Fibroblast of lung (primary cell): Measurements from ENCODE around the gene NIT2.

Experiments
- EZH2 ChIP-seq: IDR thresholded peaks from 2 replicates; pipeline ENCODE4 v1.5.1; 2012; ENCODE audit warnings: low read length, control low read depth, mild to moderate bottlenecking; ENCODE audit errors: missing control alignments
- TF ChIP-seq, protein P1 (sequence below), 2 donors: IDR thresholded peaks in 1 of 2; conservative IDR thresholded peaks in 1 of 2; 1 replicate in 1 of 2; 2 replicates in 1 of 2; pipeline ENCODE4 v1.5.1; 2011 to 2012; ENCODE audit warnings: low read length in 2 of 2, control low read depth in 1 of 2, inconsistent platforms in 1 of 2, low read depth in 1 of 2, mild to moderate bottlenecking in 1 of 2

DNA sequence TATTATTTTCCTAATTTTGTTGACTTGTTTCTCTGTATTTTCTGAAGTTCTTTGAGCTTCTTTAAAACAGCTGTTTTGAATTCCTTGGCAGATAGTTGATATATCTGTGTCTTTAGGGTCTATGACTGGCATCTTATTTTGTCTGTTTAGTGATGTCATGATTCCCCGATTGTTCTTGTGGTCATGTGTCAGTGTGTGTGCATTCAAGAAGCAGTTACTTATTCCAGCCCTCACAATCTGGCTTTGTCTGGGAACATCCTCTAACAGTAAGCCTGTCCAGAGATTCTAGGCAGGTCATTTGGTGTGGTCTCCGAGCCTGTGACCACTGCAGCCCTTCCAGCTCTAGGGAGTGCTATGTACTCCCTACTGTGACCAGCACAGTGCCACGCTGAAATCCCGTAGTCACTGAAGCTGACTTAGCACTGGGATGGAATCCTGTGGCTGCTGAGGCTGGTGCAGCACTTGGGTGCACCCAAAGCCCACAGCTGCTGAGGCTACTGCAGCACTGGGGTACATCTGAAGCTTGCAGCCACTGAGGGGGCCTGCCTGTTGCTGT, 73.5 kb downstream of the NIT2 start:
- TF ChIP-seq, protein P1, sequence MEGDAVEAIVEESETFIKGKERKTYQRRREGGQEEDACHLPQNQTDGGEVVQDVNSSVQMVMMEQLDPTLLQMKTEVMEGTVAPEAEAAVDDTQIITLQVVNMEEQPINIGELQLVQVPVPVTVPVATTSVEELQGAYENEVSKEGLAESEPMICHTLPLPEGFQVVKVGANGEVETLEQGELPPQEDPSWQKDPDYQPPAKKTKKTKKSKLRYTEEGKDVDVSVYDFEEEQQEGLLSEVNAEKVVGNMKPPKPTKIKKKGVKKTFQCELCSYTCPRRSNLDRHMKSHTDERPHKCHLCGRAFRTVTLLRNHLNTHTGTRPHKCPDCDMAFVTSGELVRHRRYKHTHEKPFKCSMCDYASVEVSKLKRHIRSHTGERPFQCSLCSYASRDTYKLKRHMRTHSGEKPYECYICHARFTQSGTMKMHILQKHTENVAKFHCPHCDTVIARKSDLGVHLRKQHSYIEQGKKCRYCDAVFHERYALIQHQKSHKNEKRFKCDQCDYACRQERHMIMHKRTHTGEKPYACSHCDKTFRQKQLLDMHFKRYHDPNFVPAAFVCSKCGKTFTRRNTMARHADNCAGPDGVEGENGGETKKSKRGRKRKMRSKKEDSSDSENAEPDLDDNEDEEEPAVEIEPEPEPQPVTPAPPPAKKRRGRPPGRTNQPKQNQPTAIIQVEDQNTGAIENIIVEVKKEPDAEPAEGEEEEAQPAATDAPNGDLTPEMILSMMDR (conservative IDR thresholded peaks at IDR 0.05 in 1 of 2, IDR thresholded peaks at IDR 0.05 in 1 of 2; ENCODE audit: low read depth in 1 of 2, low read length in 2 of 2) = no peak
- TF ChIP-seq EZH2 = no peak
